ENCODE data around the gene NPIPA3. TPM values are rescaled to one million over a fixed set of nuclear protein-coding genes. Genes with fewer than 3 reads are reported as not detected.
"Not testable (repeated sequence)": the region's sequence is repeated elsewhere in the genome, so short reads cannot be mapped to it uniquely, and the experiment has no call there.

Gene NPIPA3
- total RNA-seq, 1 donor from 2014 or later: 3.5 TPM

GRCh38 chr16:14773654-14774053 is 70.4 kb downstream of the NPIPA3 start:
- intact Hi-C loops (cut with micrococcal nuclease); H3K27ac Mint-ChIP-seq; H3K9me3 Mint-ChIP-seq; ATAC-seq (ENCODE audit: low read depth); H3K4me1 Mint-ChIP-seq; CTCF ChIA-PET; H3K4me3 Mint-ChIP-seq; POLR2A ChIA-PET; H3K27me3 Mint-ChIP-seq; DNase-seq; H3K36me3 Mint-ChIP-seq (ENCODE audit: low read depth): not testable (repeated sequence)

- ATAC-seq (ENCODE audit: low read depth); intact Hi-C loops (cut with micrococcal nuclease); POLR2A ChIA-PET; H3K4me1 Mint-ChIP-seq; H3K9me3 Mint-ChIP-seq; CTCF ChIA-PET; H3K36me3 Mint-ChIP-seq (ENCODE audit: low read depth); DNase-seq; H3K4me3 Mint-ChIP-seq; H3K27me3 Mint-ChIP-seq; H3K27ac Mint-ChIP-seq: not testable (repeated sequence)
Observed at GRCh38 chr16:14775624-14776023, 72.4 kb downstream of the NPIPA3 start.

Other genes with a start within 250 kb of the NPIPA3 start
- gene PARN, start 73.2 kb upstream of the NPIPA3 start, total RNA-seq: 47.3 and 49.6 TPM in 2 replicates
- gene BFAR, start 70.5 kb upstream of the NPIPA3 start, total RNA-seq: 54.9 and 68.2 TPM in 2 replicates
- gene PLA2G10, start 9.1 kb upstream of the NPIPA3 start, total RNA-seq: not detected in 2 replicates
- gene NPIPA2, start 39.1 kb downstream of the NPIPA3 start, total RNA-seq: 3.5 and 5.0 TPM in 2 replicates
- gene NOMO1, start 130.3 kb downstream of the NPIPA3 start, total RNA-seq: 33.1 and 38.5 TPM in 2 replicates
- 84.3 and 89.6 TPM in 2 replicates for gene NPIPA1, start 234.0 kb downstream of the NPIPA3 start, total RNA-seq

Measured in activated B cell treated with CpG ODN at 0.5 μM for 24 hours (primary cell).